SK-N-SH treated with all-trans-retinoic acid at 6 μM for 48 hours (cell line): ENCODE data around the gene MYO15A.

Experiments used
- CREB5 ChIP-seq: fragments of 250-450 bp; sonication (Bioruptor Pico); IDR thresholded peaks from 2 replicates; pipeline ENCODE4 v1.5.1; 2020; ENCODE audit warnings: low read depth, mild to moderate bottlenecking, moderate library complexity
- ESRRG ChIP-seq: fragments of 250-450 bp; sonication (Bioruptor Pico); IDR thresholded peaks from 2 replicates; pipeline ENCODE4 v1.6.1; 2021; ENCODE audit warnings: mild to moderate bottlenecking
- TSHZ2 ChIP-seq: fragments of 250-450 bp; sonication (Bioruptor Pico); IDR thresholded peaks from 2 replicates; pipeline ENCODE4 v1.5.0; 2020; ENCODE audit warnings: mild to moderate bottlenecking, moderate library complexity
- ZFP3 ChIP-seq: fragments of 250-450 bp; sonication (Bioruptor Pico); IDR thresholded peaks from 2 replicates; pipeline ENCODE4 v1.5.0; 2020; ENCODE audit warnings: mild to moderate bottlenecking, moderate library complexity

DNA sequence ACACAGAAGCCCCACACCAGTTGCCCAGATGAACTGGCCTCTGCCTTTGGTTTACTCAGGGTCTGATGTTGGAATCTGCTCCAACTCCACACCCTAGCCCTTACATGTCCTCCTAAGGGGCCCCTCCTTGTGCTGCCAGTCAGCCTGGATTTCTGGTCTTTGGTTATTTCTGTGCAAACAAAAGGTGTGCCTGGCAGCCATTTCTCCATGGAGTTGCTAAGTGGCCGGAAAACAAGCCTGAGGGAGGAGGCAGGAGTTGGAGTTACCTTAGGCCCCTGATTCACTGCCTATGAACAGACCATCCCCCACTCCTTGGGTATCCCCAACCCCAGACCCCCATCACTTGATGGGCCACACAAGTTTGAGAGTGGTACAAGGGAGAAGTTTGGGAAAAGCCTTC is 70.6 kb downstream of the MYO15A start:
- TF ChIP-seq ZFP3 (CRISPR knock-in tag) (no peak), ESRRG (CRISPR knock-in tag) (no peak), CREB5 (CRISPR knock-in tag) (no peak), TSHZ2 (no peak)
